Measurements from ENCODE around the gene MRPL20. TPM values are rescaled to one million over a fixed set of nuclear protein-coding genes. Genes with fewer than 3 reads are reported as not detected.
A peak's percentile ranks its signal among the peaks of the same experiment; 100 is the strongest.

Gene MRPL20
- total RNA-seq, 1 donor from 2014 or later = 117 TPM

- no peaks in the 10 kb centered on the region for H3K36me3 Mint-ChIP-seq (ENCODE audit: low read depth)
- H3K9me3 Mint-ChIP-seq = no peaks in the 10 kb centered on the region
- DNase-seq (ENCODE audit: low read depth, low spot score) = no peak
- peaks cover 39% of the 10 kb centered on the region for H3K27me3 Mint-ChIP-seq (ENCODE audit: low read depth)
- no peak for TF ChIP-seq CTCF (conservative IDR thresholded peaks at IDR 0.05)
- peaks cover 21% of the 10 kb centered on the region for H3K4me1 Mint-ChIP-seq
- peak overlapping the region; percentile 86 for H3K4me3 Mint-ChIP-seq
- no peak overlapping the region for H3K27ac Mint-ChIP-seq (ENCODE audit: unreplicated experiment)
These were observed 53.5 kb downstream of the MRPL20 start for GRCh38 chr1:1353389-1354151.

GRCh38 chr1:1352786-1353388 is 54.2 kb downstream of the MRPL20 start:
- Mint-ChIP-seq H3K36me3 (ENCODE audit: low read depth) (no peaks in the 10 kb centered on the region), H3K4me1 (peaks cover 17% of the 10 kb centered on the region), H3K27ac (ENCODE audit: unreplicated experiment) (no peak overlapping the region), H3K27me3 (ENCODE audit: low read depth) (peaks cover 38% of the 10 kb centered on the region), H3K4me3 (peak overlapping the region; percentile 86), H3K9me3 (no peaks in the 10 kb centered on the region)
- TF ChIP-seq CTCF (conservative IDR thresholded peaks at IDR 0.05) = no peak
- no peak for DNase-seq (ENCODE audit: low read depth, low spot score)

Other genes with a start within 250 kb of the MRPL20 start
- not detected in 2 replicates for gene TTLL10, start 233.4 kb downstream of the MRPL20 start, total RNA-seq
- gene TNFRSF18, start 200.7 kb downstream of the MRPL20 start, total RNA-seq = not detected in 2 replicates
- 0.19 and 0.20 TPM in 2 replicates for gene TNFRSF4, start 193.1 kb downstream of the MRPL20 start, total RNA-seq
- 76.1 and 93.8 TPM in 2 replicates for gene SDF4, start 175.3 kb downstream of the MRPL20 start, total RNA-seq
- 39.8 and 41.1 TPM in 2 replicates for gene B3GALT6, start 175.1 kb downstream of the MRPL20 start, total RNA-seq
- gene C1QTNF12, start 160.6 kb downstream of the MRPL20 start, total RNA-seq = 0.66 and 0.79 TPM in 2 replicates
- 77.0 and 80.8 TPM in 2 replicates for gene UBE2J2, start 133.4 kb downstream of the MRPL20 start, total RNA-seq
- gene SCNN1D, start 126.9 kb downstream of the MRPL20 start, total RNA-seq = 5.9 and 10.8 TPM in 2 replicates
- 111 and 124 TPM in 2 replicates for gene ACAP3, start 99.4 kb downstream of the MRPL20 start, total RNA-seq
- 26.3 and 27.9 TPM in 2 replicates for gene PUSL1, start 98.7 kb downstream of the MRPL20 start, total RNA-seq
- 137 and 160 TPM in 2 replicates for gene INTS11, start 82.6 kb downstream of the MRPL20 start, total RNA-seq
- gene CPTP, start 82.5 kb downstream of the MRPL20 start, total RNA-seq = 18.9 and 19.8 TPM in 2 replicates
- gene TAS1R3, start 76.0 kb downstream of the MRPL20 start, total RNA-seq = 0.64 and 0.68 TPM in 2 replicates
- 63.4 and 66.7 TPM in 2 replicates for gene DVL1, start 57.9 kb downstream of the MRPL20 start, total RNA-seq
- 5.0 and 5.8 TPM in 2 replicates for gene MXRA8, start 48.7 kb downstream of the MRPL20 start, total RNA-seq
- gene AURKAIP1, start 32.1 kb downstream of the MRPL20 start, total RNA-seq = 127 and 128 TPM in 2 replicates
- 249 and 261 TPM in 2 replicates for gene CCNL2, start 8.0 kb downstream of the MRPL20 start, total RNA-seq
- 0.66 and 0.89 TPM in 2 replicates for gene ANKRD65, start 14.0 kb upstream of the MRPL20 start, total RNA-seq
- 8.9 and 9.6 TPM in 2 replicates for gene VWA1, start 28.4 kb upstream of the MRPL20 start, total RNA-seq
- 0.23 and 0.41 TPM in 2 replicates for gene ATAD3C, start 42.4 kb upstream of the MRPL20 start, total RNA-seq
- 45.1 and 50.0 TPM in 2 replicates for gene ATAD3B, start 64.5 kb upstream of the MRPL20 start, total RNA-seq
- 54.4 and 58.0 TPM in 2 replicates for gene ATAD3A, start 104.9 kb upstream of the MRPL20 start, total RNA-seq
- 13.4 and 16.9 TPM in 2 replicates for gene TMEM240, start 133.3 kb upstream of the MRPL20 start, total RNA-seq
- 132 and 134 TPM in 2 replicates for gene SSU72, start 167.6 kb upstream of the MRPL20 start, total RNA-seq
- 14.3 and 14.5 TPM in 2 replicates for gene FNDC10, start 192.8 kb upstream of the MRPL20 start, total RNA-seq
- 105 and 106 TPM in 2 replicates for gene MIB2, start 208.2 kb upstream of the MRPL20 start, total RNA-seq
- gene MMP23B, start 224.9 kb upstream of the MRPL20 start, total RNA-seq = 1.7 and 2.3 TPM in 2 replicates

Measured in neural crest cell (in vitro differentiated cells).